LoVo (cell line): ENCODE measurements around the gene CLDN15.
"Not testable (repeated sequence)": the region's sequence is repeated elsewhere in the genome, so short reads cannot be mapped to it uniquely, and the experiment has no call there.

ENCODE experiments used
- DNase-seq: peaks from one replicate; pipeline ENCODE4 v3.0.0-alpha.2; 2016; ENCODE audit warnings: low spot score

CLDN15 gene, protein sequence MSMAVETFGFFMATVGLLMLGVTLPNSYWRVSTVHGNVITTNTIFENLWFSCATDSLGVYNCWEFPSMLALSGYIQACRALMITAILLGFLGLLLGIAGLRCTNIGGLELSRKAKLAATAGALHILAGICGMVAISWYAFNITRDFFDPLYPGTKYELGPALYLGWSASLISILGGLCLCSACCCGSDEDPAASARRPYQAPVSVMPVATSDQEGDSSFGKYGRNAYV

DNA sequence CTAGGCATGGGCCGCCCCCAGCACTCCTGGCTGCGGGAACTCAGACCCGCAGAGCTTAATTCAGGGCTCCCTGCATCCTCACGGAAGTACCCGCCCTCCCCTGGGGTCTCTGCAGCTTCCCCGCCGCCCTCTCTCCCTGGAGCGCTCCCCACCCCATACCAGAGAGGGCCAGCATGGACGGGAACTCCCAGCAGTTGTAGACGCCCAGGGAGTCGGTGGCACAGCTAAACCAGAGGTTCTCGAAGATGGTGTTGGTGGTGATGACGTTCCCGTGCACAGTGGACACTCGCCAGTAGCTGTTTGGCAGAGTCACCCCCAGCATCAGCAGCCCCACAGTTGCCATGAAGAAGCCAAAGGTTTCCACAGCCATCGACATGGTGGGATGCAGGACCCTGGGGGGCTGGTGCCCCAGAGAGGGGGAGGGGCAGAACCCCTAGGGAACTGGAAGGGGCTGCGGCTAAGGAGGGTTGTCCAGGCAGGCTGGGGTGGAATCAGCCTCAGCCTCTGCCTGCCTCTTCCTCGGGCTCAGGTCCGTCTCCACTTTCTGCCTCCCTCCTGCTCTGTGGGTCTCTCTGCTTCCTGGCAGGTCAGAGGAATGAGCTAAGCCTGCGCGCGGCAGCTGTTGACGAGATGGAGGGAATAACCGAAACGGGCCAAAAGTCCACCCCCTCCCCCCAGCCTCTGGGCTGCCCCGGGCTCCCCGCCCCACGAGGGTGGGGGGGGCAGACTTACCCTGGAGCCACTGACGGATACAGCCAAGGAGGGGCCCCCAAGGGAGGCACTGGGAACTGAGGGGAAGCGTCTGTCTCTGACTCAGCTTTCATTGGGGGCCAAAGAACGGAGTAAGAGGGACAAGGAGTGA lies at the start of gene CLDN15:
Gene CLDN15, minus strand, starts transcription at position 597 of the 862 bp plus-strand sequence. Its CDS starts 221 bp downstream, at position 376.
- no peak for DNase-seq

DNA sequence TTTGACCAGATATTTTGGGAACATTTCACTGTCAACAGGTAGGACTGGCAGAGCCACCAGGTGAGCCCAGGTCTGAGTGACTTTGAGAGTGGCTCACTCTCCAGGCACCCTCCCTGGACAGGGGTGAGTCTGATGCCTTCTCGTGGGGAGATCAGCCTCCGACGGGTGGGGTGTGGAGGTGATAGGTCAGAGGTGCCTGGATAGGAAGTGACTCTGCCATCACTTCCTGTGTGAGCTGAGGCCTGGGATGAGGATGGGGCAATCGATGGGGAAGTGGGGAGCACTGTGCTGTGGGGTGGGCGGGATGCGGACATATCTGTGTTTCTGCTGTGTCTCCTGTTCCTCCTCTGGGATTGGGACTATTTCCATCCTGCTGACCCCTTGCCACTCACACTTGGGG lies 49.4 kb upstream of the CLDN15 start:
- DNase-seq: no peak

DNA sequence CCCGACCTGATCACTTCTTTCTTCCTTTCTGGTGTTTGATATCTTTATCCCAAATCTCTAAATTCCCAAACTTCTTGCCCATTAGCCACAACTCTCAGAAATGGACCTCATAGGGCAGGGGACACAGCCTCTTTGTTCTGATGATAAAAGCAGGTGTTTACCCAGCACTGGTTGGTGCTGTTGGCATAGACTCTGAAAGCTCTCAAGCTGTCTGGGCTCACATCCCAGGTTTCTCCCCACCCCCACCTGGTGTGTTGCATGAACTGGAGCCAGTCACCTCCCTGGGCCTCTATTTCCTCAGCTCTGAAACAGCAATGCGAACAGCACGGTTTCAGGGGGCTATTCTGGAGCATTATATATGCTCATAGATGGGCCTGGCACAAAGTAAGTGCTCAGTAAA lies 48.3 kb upstream of the CLDN15 start:
- not testable (repeated sequence) for DNase-seq

DNA sequence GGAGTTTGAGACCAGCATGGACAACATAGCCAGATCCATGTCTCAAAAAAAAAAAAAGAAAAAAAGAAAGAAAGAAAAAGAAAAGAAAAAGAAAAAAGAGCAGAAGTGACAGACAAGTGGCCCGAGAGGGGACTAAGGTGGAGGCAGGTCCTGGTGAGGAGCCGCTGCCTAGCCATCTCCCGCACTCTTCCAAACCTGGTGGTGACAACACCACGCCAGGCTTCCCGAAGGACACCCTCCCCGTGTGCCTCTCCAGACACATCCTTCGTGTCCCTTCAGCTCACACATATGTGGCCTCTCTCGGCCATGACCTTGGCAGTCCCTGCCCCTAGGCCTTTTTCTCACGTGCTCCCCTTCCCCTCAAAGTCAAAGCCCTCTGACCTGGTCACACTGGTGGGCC lies 47.6 kb upstream of the CLDN15 start:
- no peak for DNase-seq

DNA sequence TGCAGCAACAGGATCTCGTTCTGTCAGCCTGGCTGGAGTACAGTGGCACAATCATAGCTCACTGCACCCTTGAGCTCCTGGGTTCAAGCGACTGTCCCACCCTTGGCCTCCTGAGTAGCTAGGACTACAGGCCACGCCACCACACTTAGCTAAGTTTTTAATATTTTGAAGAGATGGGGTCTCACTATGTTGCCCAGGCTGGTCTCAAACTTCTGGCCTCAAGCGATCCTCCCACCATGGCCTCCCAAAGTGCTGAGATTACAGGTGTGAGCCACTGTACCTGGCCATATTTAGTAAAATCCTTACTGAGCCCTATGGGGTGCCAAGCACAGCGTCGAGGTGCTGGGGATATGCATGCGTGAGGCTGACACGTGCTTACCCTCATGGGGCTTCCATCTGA lies 43.3 kb upstream of the CLDN15 start:
- not testable (repeated sequence) for DNase-seq

DNA sequence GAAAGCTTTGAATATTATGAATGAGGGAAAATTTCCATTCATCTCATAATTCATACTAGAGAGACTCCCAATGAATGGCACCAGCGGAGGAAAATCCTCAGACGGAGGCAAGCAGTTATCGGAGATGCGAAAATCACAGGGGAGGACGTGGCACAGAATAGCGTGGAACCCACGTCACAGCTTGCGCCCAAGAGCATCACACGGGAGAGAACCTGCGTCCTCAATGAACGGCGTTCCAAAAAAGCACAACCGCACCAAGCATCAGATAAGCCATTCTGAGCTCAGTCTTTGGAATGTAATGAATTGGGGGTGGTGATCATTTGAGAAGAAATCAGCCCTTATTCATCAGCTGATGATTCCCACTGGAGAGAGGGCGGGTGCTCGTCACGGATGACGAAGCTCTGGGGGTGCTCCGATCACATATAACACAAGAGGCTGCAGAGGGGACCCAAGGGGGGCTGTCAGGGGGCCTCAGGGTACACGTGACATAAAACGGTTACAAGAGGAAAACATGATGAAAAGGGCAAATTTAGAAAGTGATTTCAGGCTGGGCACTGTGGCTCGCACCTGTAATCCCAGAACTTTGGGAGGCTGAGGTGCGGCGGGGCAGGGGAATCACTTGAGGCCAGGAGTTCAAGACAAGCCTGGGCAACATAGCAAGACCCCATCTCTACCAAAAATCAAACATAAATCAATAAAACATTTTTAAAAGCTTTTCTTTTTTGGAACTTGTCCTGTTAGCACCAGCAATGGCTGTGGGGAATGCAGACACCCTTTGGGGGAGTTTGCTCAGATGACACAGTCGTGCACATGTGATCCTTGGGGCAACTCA lies 41.1 kb upstream of the CLDN15 start:
- DNase-seq: no peak

DNA sequence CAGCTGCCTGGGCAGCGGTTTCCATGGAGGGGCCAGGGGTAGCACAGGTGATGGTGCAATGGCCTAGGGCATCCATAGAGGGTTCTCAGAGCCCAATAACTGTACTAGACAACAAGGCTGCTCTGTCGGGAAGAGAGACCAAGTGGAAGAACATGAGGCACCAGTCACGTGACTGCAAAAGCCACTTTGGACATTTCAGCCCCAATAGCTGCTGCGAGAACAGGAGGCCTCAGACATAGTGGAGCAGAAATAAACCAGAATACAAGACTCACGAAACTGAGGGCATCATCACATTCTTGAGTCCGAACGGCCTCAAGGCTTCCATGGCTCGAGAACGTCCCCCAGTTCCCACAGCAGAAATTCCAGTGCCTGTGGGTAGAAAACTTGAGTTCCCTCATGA lies 39.6 kb upstream of the CLDN15 start:
- DNase-seq: no peak

DNA sequence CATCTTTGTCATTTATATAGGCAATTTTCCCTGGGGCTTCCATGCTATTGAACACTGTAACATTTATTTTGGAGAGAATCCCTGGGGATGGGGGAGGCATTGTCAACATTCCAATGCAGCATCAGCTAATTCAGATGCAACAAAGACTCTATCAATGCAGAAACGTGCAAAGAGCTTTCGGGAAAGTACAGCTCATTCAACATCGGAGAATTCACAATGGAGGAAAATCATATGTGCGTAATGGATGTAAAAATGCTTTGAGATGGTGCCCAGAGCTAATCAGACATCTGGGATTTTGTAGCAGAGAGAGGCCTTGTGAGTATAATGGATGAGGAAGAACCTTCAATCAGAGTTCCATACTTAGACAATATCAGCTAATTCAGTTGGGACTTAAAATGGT lies 35.6 kb upstream of the CLDN15 start:
- DNase-seq: no peak

DNA sequence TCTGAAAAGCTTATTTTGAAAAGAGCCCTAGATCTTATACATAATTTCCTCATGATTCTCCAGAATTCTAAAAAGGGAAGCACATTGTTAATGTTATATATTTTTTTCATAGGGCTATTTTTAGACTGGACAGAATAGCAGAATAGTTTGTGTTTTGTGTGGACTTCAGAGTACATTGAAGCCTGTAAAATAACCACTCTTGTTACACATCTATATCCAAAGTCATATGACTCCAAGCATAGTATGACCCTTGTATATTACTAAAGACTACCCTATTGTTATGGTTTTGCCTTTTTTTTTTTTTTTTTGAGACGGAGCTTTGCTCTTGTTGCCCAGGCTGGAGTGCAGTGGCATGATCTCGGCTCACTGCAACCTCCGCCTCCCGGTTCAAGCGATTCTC lies 33.4 kb upstream of the CLDN15 start:
- no peak for DNase-seq

DNA sequence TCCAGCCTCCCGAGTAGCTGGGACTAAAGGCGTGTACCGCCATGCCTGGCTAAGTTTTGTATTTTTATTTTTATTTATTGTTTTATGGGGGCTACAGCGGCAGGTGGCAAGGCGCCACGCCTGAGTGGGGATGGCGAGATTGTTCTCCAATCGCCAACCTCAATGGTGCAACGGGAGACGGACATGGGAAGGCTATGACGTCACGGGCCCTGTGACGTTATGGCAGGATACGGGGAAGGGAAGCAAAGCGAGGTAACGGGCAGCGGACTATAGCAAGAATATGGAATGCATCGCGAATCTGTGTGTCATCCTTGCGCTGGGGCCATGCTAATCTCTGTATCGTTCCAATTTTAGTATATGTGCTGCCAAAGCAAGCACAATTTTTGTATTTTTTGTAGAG lies 32.1 kb upstream of the CLDN15 start:
- no peak for DNase-seq

DNA sequence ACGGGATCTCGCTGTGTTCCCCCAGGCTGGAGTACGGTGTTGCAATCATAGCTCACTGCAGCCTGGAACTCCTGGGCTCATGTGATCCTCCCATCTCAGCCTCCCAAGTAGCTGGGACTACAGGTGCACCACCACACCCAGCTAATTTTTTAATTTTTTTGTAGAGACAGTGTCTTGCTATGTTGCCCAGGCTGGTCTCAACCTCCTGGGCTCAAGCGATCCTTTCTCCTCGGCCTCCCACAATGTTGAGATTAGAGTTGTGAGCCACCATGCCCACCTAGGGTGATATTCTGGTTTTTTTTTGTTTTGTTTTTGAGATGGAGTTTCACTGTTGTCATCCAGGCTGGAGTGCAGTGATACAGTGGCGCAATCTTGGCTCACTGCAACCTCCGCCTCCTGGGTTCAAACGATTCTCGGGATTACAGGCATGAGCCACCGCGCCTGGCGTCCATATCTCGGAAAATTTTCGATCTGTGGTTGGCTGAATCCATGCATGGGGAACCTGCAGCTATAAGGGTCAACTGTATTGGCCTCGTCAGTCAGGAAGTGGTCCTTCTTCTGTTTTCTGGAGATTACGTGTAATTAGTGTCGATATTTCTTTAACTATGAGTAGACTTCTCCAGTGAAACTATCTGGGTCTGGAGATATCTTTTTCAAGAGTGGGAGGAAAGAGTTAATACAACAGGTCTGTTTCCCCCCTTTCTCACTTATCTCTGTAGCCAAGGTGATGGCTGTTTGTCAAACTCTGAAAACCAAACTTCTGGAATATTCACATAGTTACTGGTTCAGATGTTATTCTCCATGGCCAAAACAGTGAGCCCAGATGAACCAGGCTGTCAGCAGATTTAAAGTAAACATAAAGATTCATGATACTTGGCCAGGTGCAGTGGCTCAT lies 28.3 kb upstream of the CLDN15 start:
- no peak for DNase-seq

DNA sequence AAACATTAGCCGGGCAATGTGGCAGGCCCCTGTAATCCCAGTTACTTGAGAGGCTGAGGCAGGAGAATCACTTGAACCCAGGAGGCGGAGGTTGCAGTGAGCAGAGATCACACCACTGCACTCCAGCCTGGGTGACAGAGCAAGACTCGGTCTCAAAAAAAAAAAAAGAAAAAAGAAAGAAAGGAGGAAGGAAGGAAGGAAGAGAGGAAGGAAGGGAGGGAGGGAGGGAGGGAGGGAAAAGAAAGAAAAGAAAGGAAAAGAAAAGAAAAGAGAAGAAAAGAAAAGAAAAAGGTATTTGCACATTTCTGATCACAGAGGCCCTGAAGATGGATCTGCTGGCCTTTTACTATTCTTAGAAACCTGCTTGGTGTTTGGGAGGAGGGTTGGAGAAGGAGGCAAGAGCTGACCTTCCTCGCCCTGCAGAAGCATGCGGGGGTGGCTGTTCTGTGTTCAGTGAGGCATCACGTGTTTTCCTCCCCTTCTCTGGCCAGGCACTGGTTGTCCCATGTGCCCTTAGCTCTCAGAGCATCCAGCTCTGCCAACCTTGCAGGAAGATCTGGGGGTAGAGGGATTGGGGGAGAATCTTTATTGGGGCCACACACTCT lies 26.6 kb upstream of the CLDN15 start:
- not testable (repeated sequence) for DNase-seq

DNA sequence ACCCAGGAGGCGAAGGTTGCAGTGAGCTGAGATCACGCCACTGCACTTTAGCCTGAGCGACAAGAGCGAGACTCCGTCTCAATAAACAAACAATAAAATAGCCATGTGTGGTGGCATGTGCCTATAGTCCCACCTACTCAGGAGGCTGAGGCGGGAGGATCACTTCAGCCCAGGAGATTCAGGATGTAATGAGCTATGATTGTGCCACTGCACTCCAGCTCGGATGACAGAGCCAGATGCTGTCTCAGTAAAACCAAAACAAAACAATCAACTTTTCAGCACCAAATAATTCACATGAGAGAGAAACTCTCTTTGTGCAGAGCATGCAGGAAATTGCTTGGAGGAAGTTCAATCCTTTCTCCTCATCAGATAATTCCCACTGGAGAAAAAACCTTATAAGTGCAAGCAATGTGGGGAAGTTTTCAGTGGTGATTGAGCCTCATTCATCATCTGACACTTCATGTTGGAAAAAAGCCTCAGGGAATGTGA lies 20.7 kb upstream of the CLDN15 start:
- no peak for DNase-seq

DNA sequence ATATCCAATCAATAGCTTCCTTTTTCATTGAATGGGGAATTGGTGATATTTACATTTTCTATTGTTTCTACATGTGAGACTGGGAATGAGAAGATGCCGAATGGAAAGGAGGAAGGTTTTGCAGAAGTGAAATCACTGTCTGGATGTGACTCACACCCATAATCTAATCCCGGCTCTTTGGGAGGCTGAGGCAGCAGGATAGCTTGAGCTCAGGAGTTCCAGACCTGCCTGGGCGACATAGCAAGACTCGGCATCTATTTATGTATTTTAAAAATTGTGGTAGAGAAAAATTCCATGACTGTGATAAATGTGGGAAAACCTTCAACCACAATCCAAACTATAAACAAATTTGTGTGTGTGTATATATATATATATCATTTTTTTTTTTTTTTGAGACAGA lies 18.2 kb upstream of the CLDN15 start:
- DNase-seq: no peak

DNA sequence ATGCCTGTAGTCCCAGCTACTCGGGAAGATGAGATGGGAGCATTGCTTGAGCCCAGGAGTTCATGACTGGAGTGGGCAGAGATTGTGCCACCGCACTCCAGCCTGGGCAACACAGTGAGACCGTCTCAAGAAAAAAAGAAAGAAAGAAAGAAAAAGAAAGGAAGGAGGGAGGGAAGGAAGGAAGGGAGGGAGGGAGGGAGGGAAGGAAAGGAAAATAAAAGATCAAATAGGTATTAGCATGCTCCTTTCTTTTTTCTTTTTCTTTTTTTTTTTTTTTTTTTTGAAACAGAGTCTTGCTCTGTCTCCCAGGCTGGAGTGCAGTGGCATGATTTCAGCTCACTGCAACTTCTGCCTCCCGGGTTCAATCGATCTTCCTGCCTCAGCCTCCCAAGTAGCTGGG lies 15.6 kb upstream of the CLDN15 start:
- not testable (repeated sequence) for DNase-seq

DNA sequence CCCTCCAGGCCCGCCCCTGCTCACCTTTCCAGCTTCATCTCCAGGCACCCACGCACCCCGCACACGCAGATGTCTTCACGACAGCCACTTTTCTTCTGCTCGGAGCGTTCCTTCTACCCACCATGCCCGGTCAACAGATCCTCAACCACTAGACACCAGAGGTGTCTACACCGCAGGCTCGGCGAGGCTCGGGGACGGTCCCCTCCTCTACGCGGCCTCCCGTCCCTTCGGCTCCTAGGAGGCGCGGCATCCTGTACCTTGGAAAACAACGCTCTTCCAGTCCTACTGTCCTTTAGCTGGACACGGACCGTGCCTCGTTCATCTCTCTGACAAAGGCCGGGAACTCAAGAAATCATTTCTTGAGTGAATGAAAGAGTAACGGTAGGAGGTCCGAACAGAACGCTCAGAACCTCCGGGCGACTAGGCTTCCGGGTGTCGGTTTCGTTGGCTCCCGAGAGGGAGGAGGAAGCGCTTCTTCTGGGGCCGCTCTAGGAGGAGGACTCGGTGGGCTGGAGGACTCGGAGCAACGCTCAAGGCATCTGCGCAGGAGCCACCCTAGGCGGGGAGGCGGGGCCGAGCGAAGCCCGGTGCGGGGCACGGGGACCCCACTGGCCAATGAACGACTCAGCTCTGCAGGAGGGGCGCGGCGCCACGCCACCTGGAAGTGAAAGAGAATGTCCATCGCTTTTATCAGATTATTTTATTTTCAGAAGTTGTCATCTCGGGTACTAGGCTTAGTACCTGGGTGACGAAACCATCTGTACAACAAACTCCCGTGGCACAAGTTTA lies 14.5 kb upstream of the CLDN15 start:
- peak; percentile 100 for DNase-seq

DNA sequence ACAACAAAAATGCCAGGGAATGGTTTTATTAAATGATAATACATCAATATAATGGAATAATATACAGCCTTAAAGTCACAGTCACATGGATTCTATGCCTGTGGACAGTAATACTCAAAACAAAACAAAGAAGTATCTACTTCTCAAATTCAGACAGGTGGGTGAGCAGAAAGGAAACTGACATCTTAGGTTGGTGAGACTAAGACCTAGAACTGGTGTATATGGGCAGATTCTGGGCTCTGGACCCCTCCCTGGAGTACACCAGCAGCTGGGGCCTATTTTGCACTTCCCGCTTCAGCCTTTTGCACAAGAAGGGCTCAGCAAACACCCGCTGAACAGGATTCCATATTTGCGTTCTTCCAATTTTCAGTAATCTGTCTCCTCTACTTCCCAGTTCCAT lies 12.7 kb upstream of the CLDN15 start:
- no peak for DNase-seq

DNA sequence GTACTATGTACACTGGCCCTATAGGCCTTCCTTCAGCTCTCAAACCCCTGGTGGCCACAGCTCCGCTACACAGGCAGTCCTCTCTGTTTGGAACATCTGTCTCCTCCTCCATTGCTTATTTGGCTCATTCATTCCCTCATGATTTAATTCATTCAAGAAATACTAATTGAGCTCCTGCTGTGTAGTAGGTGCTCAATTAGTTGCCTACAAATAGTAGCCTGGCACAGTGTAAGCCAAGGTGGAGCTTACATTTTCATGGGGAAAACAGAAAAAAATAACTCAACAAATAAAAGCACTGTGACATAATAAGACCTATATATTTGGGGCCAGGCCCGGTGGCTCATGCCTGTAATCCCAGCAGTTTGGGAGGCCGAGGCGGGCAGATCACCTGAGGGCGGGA lies 10.7 kb upstream of the CLDN15 start:
- DNase-seq: no peak

DNA sequence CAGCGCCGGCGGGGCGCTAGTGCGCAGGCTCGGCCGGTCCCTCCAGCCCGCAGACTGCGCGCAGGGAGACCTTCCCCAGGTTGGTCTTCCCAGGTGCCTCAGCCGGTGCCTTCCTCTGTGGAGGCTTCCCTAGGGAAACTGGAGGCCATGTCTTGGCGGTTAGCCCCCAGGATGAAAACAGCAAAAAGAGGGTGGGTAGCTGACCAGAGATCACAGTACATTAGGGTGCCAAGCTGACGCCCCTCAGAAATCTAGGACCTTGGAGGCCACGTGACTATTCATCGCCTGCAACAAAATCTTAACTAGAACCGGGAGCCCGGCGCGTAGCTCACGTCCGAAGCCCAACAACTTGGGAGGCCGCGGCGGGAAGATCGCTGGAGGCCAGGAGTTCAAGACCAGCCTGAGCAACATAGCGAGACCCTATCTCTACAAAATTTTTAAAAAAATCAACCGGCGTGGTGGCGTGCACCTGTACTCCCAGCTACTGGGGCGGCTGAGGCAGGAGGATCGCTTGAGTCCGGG lies 7.6 kb upstream of the CLDN15 start:
- no peak for DNase-seq
